Bronchial epithelial cell (primary cell): Measurements from ENCODE around the gene ZNF695. TPM values are rescaled to one million over a fixed set of nuclear protein-coding genes. Genes with fewer than 3 reads are reported as not detected.
A peak's percentile ranks its signal among the peaks of the same experiment; 100 is the strongest.

Experiments used
- DNase-seq: peaks from one replicate; pipeline ENCODE4 v3.0.0-alpha.2; 2010; ENCODE audit warnings: low read depth
- FAIRE-seq: peaks from 2 replicates; lab custom pipeline; 2011; peaks lifted over from hg19 to GRCh38; lab: Jason Lieb, UNC
- H3K27me3 ChIP-seq: 2 replicates; pipeline ENCODE4 v1.5.1; 2011; ENCODE audit warnings: low read length; ENCODE audit not compliant: control insufficient read depth, insufficient read depth
- H3K36me3 ChIP-seq: 2 replicates; pipeline ENCODE4 v1.5.1; 2011; ENCODE audit warnings: low read length; ENCODE audit not compliant: control insufficient read depth, insufficient read depth
- H3K4me3 ChIP-seq: 2 replicates; pipeline ENCODE4 v1.5.1; 2011; ENCODE audit warnings: mild to moderate bottlenecking, low read depth, low read length, control low read depth
- CTCF ChIP-seq: IDR thresholded peaks from 2 replicates; pipeline ENCODE4 v1.5.1; 2011; ENCODE audit warnings: mild to moderate bottlenecking, moderate library complexity, low read length, control low read depth, inconsistent platforms; ENCODE audit not compliant: insufficient read depth, severe bottlenecking
- total RNA-seq: library from RNA; depleted of rRNA; stranded (reverse); fragments of >200 nt; gene quantifications from 2 replicates; pipeline ENCODE4 v1.2.1, GENCODE V29; 2014

The ZNF695 gene
- total RNA-seq, 1 donor from 2014 or later = 0.53 TPM

GRCh38 chr1:246951413-246951812, 56.4 kb downstream of the ZNF695 start:
- FAIRE-seq (no peak), DNase-seq (no peak)
- no peak for TF ChIP-seq CTCF
- no peak overlapping the region for H3K4me3 ChIP-seq
- H3K36me3 ChIP-seq = no peaks in the 10 kb centered on the region
- no peaks in the 10 kb centered on the region for H3K27me3 ChIP-seq

- no peak for TF ChIP-seq CTCF
- FAIRE-seq = no peak
- H3K27me3 ChIP-seq = no peaks in the 10 kb centered on the region
- H3K36me3 ChIP-seq = no peaks in the 10 kb centered on the region
- no peak for DNase-seq
- no peak overlapping the region for H3K4me3 ChIP-seq
Measured at GRCh38 chr1:246949956-246950355, 57.9 kb downstream of the ZNF695 start.

GRCh38 chr1:246947255-246947654, 60.6 kb downstream of the ZNF695 start:
- FAIRE-seq (no peak), DNase-seq (peak; percentile 18)
- no peaks in the 10 kb centered on the region for H3K36me3 ChIP-seq
- no peak for TF ChIP-seq CTCF
- H3K27me3 ChIP-seq = no peaks in the 10 kb centered on the region
- no peak overlapping the region for H3K4me3 ChIP-seq

- DNase-seq = no peak
- H3K27me3 ChIP-seq = no peaks in the 10 kb centered on the region
- H3K36me3 ChIP-seq = no peaks in the 10 kb centered on the region
- H3K4me3 ChIP-seq = no peak overlapping the region
- TF ChIP-seq CTCF = no peak
- no peak for FAIRE-seq
Measured at GRCh38 chr1:246946366-246946765, 61.5 kb downstream of the ZNF695 start.

Other genes with a start within 250 kb of the ZNF695 start
- 28.2 and 28.3 TPM in 2 replicates for gene AHCTF1, start 76.1 kb downstream of the ZNF695 start, total RNA-seq
- 3.7 and 4.5 TPM in 2 replicates for gene ZNF670, start 70.8 kb upstream of the ZNF695 start, total RNA-seq
- 10.3 and 10.5 TPM in 2 replicates for gene ZNF669, start 96.3 kb upstream of the ZNF695 start, total RNA-seq
- gene ZNF124, start 164.0 kb upstream of the ZNF695 start, total RNA-seq = 11.3 and 21.1 TPM in 2 replicates
- gene VN1R5, start 248.0 kb upstream of the ZNF695 start, total RNA-seq = not detected in 2 replicates